Kidney tubule cell (primary cell): ENCODE results near the gene MAP2K7.

Source experiments
- DNase-seq: peaks from one replicate; pipeline ENCODE4 v3.0.0-alpha.2; 2018; ENCODE audit warnings: low spot score

The MAP2K7 gene

DNA sequence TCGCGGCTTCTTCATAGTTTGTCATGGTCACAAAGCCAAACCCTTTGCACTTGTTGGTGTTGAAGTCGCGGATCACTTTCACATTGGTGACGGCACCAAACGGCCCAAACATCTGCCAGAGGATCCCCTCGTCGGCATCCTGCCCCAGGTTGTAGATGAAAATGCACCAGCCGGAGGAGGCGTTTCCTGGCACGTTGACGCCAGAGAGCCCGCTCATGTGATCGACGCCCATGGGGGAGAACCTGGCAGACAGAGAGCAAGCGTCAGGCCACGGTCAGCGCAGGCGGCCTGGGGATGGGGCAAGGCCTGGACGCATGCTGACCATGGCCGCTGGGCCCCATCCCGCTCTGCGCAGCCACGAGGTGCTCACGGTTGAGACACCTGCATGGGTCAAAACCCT, 59.9 kb downstream of the MAP2K7 start:
- DNase-seq = no peak
